ENCODE measurements around the gene FBF1. TPM values are rescaled to one million over a fixed set of nuclear protein-coding genes. Genes with fewer than 3 reads are reported as not detected.

Gene FBF1
- total and polyA plus RNA-seq, 2 of the 4 experiments (the other 2 are of a cell fraction), result 4.5 to 8.0 TPM

DNA sequence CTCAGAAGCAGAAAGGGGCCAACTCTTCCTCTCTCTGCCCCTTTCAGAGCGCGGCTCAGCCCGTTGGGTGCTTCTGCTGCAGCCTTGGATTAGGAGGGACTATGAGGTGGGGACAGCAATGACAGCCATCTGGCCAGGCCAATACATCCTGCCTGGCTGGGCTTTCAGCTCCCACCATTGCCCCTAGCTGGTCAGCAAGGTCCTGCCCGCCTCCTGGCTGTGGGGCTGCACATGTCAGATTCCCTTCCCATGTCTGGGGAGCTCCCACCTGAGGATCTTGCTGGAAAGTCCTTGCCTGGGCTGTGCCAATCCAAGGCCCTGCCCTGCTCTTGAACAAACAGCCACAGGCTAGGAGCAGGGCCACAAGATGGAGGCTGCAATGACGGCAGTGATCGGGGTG is 52.4 kb downstream of the FBF1 start:
- Histone ChIP-seq H2BK5ac (ENCODE audit: low read depth, low read length, poor library complexity, severe bottlenecking) (no peak overlapping the region), H4K5ac (ENCODE audit: low read depth, low read length) (no peak overlapping the region), H3K4me2 (ENCODE audit: low read depth, low read length) (no peak overlapping the region), H3K56ac (ENCODE audit: extremely low read depth, insufficient read depth, low read length) (no peak overlapping the region), H3K18ac (ENCODE audit: low read depth, low read length) (no peak overlapping the region), H3K23ac (ENCODE audit: low read depth, low read length) (no peak overlapping the region), H3K4me3 (ENCODE audit: insufficient read depth, low read depth, low read length) (no peak overlapping the region), H4K20me1 (ENCODE audit: insufficient read depth, low read length) (peaks cover 4% of the 10 kb centered on the region; the same call in 1 of the 2 replicates), H3K27me3 (ENCODE audit: control insufficient read depth, insufficient read depth, low read length) (no peaks in the 10 kb centered on the region), H3K4me1 (ENCODE audit: control insufficient read depth, insufficient read depth, low read length) (no peaks in the 10 kb centered on the region), H3K9me3 (ENCODE audit: control insufficient read depth, insufficient read depth, low read length) (no peaks in the 10 kb centered on the region), H4K91ac (ENCODE audit: insufficient read depth, low read depth, low read length) (no peak overlapping the region), H3K4ac (ENCODE audit: low read depth, low read length) (no peak overlapping the region), H2BK120ac (ENCODE audit: low read depth, low read length) (no peak overlapping the region), H2AK5ac (ENCODE audit: low read depth, low read length) (no peak overlapping the region), H2AK9ac (replicated peaks; ENCODE audit: low read depth, low read length, poor library complexity) (no peak overlapping the region), H3K79me1 (ENCODE audit: low read depth in 1 of 2, low read length in 2 of 2) (peaks cover 0 to 12% of the 10 kb centered on the region in 2 experiments; a peak in 2 of 4 replicates), H2BK20ac (ENCODE audit: low read depth, low read length) (no peak overlapping the region), H2BK15ac (ENCODE audit: low read depth, low read length) (no peak overlapping the region), H3K9me1 (ENCODE audit: insufficient read depth, low read length) (0 out of 2 replicates have a peak, but pooled peaks cover 3% of the 10 kb centered on the region), H3K14ac (replicated peaks; ENCODE audit: low read depth, low read length) (no peak overlapping the region), H4K8ac (ENCODE audit: low read depth in 2 of 2, low read length in 2 of 2) (no peak overlapping the region), H3K9ac (ENCODE audit: low read depth, low read length) (no peak overlapping the region), H3K36me3 (ENCODE audit: control insufficient read depth, insufficient read depth, low read length) (peaks cover 19% of the 10 kb centered on the region), H3K27ac (ENCODE audit: insufficient read depth, low read length) (no peak overlapping the region), H2AFZ (replicated peaks; ENCODE audit: low read length, poor library complexity) (no peak overlapping the region)
- BruUV-seq (replicated peaks), result no TSS peak
- TF ChIP-seq RFX5 (IDR thresholded peaks at IDR 0.05; ENCODE audit: low read depth, low read length), result no peak
- no peak for TF ChIP-seq NFE2L2 (IDR thresholded peaks at IDR 0.05; ENCODE audit: low read depth, low read length)
- TF ChIP-seq MAFK (IDR thresholded peaks at IDR 0.05; ENCODE audit: low read depth, low read length), result no peak
- TF ChIP-seq CHD1 (IDR thresholded peaks at IDR 0.05; ENCODE audit: low read depth, low read length), result no peak
- TF ChIP-seq, protein P1, sequence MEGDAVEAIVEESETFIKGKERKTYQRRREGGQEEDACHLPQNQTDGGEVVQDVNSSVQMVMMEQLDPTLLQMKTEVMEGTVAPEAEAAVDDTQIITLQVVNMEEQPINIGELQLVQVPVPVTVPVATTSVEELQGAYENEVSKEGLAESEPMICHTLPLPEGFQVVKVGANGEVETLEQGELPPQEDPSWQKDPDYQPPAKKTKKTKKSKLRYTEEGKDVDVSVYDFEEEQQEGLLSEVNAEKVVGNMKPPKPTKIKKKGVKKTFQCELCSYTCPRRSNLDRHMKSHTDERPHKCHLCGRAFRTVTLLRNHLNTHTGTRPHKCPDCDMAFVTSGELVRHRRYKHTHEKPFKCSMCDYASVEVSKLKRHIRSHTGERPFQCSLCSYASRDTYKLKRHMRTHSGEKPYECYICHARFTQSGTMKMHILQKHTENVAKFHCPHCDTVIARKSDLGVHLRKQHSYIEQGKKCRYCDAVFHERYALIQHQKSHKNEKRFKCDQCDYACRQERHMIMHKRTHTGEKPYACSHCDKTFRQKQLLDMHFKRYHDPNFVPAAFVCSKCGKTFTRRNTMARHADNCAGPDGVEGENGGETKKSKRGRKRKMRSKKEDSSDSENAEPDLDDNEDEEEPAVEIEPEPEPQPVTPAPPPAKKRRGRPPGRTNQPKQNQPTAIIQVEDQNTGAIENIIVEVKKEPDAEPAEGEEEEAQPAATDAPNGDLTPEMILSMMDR (conservative IDR thresholded peaks at IDR 0.05; ENCODE audit: low read depth, low read length), result no peak
- TF ChIP-seq RCOR1 (IDR thresholded peaks at IDR 0.05; ENCODE audit: insufficient replicate concordance, low read length), result no peak
- TF ChIP-seq, protein P2, sequence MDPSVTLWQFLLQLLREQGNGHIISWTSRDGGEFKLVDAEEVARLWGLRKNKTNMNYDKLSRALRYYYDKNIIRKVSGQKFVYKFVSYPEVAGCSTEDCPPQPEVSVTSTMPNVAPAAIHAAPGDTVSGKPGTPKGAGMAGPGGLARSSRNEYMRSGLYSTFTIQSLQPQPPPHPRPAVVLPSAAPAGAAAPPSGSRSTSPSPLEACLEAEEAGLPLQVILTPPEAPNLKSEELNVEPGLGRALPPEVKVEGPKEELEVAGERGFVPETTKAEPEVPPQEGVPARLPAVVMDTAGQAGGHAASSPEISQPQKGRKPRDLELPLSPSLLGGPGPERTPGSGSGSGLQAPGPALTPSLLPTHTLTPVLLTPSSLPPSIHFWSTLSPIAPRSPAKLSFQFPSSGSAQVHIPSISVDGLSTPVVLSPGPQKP (IDR thresholded peaks at IDR 0.05; ENCODE audit: borderline replicate concordance, low read depth, low read length), result no peak
- no peak for TF ChIP-seq RAD21 (IDR thresholded peaks at IDR 0.05; ENCODE audit: low read length)
- TF ChIP-seq MAZ (IDR thresholded peaks at IDR 0.05; ENCODE audit: borderline replicate concordance, low read depth, low read length), result no peak
- no peak for TF ChIP-seq FOS (IDR thresholded peaks at IDR 0.05; ENCODE audit: low read depth, low read length)
- no peak for TF ChIP-seq MXI1 (IDR thresholded peaks at IDR 0.05; ENCODE audit: borderline replicate concordance, low read depth, low read length)
- TF ChIP-seq, protein P3, sequence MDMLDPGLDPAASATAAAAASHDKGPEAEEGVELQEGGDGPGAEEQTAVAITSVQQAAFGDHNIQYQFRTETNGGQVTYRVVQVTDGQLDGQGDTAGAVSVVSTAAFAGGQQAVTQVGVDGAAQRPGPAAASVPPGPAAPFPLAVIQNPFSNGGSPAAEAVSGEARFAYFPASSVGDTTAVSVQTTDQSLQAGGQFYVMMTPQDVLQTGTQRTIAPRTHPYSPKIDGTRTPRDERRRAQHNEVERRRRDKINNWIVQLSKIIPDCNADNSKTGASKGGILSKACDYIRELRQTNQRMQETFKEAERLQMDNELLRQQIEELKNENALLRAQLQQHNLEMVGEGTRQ (IDR thresholded peaks at IDR 0.05; ENCODE audit: low read depth, low read length), result no peak
- TF ChIP-seq BHLHE40 (IDR thresholded peaks at IDR 0.05; ENCODE audit: low read depth, low read length), result no peak
- TF ChIP-seq POLR2A (IDR thresholded peaks at IDR 0.05; ENCODE audit: low read depth, low read length), result no peak
- no peak for TF ChIP-seq CEBPB (IDR thresholded peaks at IDR 0.05; ENCODE audit: low read depth, low read length)
- TF ChIP-seq SMC3 (IDR thresholded peaks at IDR 0.05; ENCODE audit: low read depth, low read length), result no peak
- no peak for ATAC-seq (ENCODE audit: low read depth)
- WGBS, 2 experiments (ENCODE audit: extremely low coverage in 2 of 2, insufficient read length in 1 of 2), result no CpG with 5 or more reads among the region's 6 CpGs
- no peak for DNase-seq
- ChIA-PET CTCF (interaction anchor here (1.0 kb wide), 1 partner anchor 11 kb away, joined by 4 read pairs; no protein-coding TSS in a partner anchor), POLR2A (ENCODE audit: unreplicated experiment) (no interaction called here)
- in situ Hi-C loops (cut with MboI; ENCODE audit: low sequenced_read_pairs), result no loop called here
- intact Hi-C loops (cut with micrococcal nuclease), result no loop called here
- dilution Hi-C loops (cut with HindIII; ENCODE audit: low sequenced_read_pairs, unreplicated experiment), result no loop called here
